GDM1 (cell line): ENCODE measurements around the gene CCZ1B.
A peak's percentile ranks its signal among the peaks of the same experiment; 100 is the strongest.
"Not testable (repeated sequence)": the region's sequence is repeated elsewhere in the genome, so short reads cannot be mapped to it uniquely, and the experiment has no call there.

Source experiments
- DNase-seq: peaks from one replicate; lab custom pipeline; 2025; lab: John Stamatoyannopoulos, UW

Gene CCZ1B

DNA sequence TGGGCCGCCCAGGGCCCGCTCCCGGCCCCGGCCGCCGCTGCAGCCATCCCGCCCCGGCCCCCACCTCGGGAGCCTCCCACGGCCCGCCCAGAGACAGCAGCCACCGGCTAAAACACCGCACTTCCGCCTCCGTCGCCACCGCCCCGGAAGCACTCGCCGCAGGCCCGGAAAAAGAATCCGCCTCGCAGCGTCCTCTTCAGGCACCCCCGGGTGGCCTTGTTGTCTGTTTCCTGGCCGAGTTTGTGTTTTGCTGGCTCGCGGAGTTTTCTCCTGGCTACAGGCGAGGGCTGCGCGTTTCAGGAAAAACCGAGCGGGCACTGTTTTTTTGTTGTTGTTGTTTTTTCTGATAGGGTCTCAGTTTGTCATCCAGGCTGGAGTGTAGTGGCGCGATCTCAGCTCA is at the start of gene CCZ1B:
TSS of gene CCZ1B (minus strand) at position 125 of the 400 bp plus-strand sequence. CDS start at position 47, 78 bp downstream.
- DNase-seq, result peak; percentile 72

DNA sequence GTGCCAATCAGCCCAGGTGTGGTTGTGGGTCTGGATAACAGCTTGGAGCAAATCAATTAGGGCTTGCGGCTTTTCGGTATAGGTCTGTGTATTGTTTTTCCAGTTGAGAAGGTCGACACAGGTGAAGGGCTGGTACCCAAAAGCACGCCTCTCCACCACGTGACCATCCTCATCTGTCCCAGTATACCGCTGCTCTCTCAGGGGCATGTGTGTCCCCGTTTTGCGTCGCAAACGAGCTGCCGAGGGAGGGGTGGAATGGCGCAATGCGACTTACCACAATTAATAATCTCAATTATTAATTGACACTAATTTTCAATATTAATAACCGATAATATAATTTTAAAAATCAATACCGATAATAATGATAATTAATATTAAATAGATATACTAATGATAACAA is 48.9 kb upstream of the CCZ1B start:
- not testable (repeated sequence) for DNase-seq

DNA sequence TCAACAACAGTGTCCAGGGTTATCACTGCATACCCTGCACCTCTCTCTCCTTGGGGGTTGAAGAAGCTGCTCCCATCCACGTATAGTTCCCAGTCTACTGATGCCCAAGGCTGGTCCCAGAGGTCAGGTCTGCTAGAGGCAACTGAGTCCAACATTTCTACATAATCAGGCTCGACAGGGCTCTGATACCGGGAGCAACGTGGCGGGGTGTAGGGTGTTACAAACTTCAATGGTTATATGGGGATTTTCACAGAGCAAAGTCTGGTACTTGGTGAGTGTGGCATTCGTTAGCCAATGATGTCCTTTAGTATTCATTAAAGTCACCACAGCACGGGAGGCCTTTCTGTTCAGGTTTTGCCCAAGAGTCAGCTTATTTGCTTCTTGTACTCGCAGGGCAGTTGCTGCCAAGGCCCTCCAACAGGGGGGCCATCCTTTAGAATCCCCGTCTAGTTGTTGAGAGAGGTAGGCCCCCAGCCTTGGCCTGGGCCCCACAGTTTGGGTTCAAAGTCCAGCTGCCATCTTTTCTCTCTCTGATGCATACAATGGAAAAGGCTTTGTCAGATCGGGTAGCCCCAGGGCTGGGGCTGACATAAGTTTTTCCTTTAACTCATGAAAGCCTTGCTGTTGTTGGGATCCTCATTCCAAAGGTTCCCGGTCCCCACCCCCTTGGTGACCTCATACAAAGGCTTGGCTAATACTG is 46.3 kb upstream of the CCZ1B start:
- DNase-seq, result not testable (repeated sequence)

GRCh38 chr7:6871421-6872144 is 45.5 kb upstream of the CCZ1B start:
- not testable (repeated sequence) for DNase-seq

DNA sequence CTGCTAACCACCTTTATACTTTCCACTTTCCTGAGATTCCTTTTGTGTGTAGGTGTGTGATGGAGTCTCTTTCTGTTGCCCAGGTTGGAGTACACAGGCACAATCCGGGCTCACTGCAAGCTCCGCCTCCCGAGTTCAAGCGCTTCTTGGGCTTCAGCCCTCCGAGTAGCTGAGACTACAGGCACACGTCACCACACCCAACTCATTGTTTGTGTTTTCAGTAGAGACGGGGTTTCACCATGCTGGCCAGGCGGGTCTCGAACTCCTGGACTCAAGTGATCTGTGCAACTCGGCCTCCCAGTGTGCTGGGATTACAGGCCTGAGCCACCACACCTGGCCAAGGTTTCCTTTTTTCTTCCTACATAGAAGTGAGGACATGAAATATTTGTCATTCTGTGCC is 38.7 kb upstream of the CCZ1B start:
- not testable (repeated sequence) for DNase-seq

DNA sequence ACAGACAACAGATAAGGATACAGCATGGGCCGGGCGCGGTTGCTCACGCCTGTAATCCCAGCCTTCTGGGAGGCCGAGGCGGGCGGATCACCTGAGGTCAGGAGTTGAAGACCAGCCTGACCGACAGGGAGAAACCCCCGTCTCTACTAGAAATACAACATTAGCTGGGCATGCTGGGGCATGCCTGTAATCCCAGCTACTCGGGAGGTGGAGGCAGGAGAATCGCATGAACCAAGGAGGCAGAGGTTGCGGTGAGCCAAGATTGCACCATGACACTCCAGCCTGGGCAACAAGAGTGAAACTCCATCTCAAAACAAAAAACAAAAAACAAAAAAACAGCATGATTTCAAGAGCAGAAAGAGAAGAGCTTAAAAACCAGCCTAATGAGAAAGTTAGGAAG is 38.1 kb upstream of the CCZ1B start:
- DNase-seq, result not testable (repeated sequence)

GRCh38 chr7:6862876-6863275 is 36.8 kb upstream of the CCZ1B start:
- not testable (repeated sequence) for DNase-seq

DNA sequence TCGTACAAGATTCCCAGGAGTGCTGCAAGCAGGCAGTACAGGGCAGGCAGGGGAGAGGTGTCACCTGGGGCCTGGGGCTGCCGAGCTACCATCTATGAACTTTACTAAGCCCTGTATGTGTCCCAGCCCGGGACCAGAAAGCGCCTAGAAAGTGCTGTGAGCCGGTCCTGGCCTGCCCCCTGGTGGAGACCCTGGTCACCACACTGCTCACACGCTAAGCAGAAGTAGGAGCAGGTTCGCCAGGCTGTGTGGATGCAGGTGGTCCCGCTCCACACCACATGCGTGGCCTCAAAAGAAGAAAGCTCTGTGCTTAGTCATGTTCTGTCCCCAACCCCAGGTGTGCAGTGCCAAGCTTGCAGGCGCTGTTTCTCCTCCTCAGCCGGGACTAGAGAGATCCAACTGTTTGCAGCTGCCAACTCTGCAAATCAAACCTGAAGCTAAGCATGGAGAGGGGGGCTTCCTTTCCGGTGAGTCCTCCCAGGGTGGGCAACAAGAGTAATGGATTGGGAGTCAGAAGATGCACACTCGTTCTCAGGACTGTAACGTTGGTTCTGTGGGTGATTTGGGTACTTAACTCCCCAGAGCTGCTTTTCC is 31.7 kb upstream of the CCZ1B start:
- peak; percentile 26 for DNase-seq

DNA sequence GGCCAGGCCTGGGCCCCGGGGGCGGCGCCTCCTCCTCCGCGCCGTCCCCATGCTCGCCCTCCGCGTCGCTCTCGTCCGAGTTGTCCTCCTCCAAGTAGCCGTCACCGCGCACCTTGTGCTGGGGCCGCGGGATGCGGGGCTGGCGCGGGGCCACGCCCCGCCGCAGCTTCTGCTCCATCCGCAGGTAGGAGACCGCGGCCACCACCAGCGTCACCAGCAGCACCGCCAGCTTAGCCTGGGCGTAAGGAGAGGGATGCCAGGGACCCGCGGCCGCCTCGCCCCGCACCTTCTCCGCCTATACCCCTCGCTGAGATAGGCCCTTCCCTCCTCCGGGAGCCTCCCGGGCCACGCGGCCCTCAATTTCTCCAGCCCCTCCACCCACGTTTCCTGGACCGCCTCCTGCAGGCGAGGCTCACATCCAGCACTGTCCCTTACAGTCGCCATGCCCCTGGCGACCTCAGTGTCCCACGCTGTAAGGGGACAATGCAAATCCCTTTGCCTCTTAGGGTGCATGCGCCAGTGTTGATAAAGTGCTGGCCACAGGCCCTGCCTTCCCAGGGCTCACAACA is 29.6 kb upstream of the CCZ1B start:
- not testable (repeated sequence) for DNase-seq

DNA sequence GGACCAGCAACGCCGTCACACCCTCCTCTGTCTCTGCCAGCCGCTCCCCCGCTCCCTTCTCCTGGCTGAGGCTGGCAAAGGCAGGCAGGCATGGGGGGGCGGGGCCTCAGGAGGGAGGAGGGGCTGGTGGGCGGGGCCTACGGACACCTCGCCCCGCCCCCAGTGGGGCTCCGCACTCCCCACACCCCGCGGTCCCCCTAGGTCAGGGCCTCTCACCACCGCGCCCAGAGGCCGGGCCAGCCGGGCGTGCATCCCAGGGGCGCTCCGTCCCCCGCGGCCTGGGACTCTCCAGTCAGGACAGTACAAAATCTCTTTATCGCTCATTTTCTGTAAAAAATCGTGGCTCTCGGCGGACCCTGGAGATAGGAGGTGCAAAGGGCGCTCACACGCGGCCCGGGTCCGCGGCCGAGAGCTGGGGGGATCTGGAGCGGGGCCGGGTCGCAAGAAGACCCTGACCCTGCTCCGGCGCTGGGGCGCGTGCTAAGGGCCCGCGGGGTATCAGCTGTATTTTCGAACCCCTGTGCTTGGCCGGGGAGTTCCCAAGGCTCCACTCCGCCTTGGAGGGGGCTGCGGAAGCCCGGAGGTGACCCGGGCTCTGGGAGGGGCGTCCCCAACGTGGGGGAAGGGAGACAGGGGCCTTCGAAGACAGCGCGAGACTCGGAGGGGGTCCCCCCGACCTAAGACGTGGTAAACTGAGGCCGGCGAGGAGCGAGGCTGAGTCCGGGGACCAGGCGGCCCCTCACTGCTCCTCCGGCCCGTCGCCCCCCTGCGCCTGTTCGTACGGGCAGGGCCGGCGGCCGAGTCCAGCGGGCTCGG is 28.9 kb upstream of the CCZ1B start:
- not testable (repeated sequence) for DNase-seq

GRCh38 chr7:6853681-6854080 is 27.6 kb upstream of the CCZ1B start:
- DNase-seq, result not testable (repeated sequence)

DNA sequence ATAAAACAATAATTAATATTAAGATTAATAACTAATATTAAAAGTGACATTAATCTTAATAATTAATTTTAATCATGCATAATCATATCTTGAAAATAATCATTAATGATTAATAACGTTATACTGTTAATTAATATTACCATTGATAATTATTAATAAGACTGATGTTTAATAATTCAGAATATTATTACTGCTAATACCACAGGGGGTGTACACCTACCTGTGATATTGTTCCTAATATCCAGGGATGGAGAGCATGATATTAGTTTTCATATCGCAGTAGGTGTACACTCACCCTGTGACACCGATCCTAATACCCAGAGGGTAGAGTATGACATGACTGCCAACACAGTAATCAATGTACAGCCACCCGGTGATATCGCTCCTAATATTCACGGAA is 23.1 kb upstream of the CCZ1B start:
- not testable (repeated sequence) for DNase-seq

DNA sequence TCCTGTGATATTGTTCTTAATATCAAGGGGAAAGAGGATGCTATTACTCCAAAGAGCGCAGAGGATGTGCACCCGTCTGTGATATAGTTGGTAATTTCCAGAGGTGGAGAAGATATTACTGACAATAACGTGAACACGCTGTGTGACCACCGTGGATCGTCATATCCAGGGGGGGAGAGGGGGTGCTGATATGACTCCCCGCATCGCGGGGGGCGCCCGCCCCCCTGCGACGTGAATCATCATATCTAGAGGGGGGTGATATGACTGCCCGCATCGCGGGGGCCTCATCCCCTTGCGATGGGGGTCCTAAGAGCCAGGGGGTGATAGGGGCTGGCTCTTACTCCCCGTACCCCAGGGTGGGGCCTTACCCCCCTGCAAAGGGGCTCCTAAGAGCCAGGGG is 21.7 kb upstream of the CCZ1B start:
- not testable (repeated sequence) for DNase-seq

DNA sequence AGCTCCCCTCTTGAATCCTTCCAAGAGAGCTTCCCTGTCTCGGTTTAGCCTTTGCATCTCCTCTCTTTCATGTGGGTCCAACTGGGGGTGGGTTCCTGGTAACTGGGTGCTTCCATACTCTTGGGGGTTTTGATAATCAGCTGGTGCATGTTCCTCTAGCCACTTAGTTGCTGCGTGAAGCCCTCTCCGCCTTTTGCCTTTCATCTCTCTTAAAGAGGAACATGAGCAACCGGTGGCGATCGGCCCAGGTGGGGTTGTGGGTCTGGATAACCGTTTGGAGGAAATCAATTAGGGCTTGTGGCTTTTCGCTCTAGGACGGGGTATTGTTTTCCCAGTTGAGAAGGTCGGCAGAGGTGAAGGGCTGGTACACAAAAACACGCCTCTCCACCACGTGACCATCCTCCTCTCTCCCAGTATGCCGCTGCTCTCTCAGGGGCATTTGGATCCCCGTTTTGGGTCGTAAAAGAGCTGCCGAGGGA is 19.9 kb upstream of the CCZ1B start:
- not testable (repeated sequence) for DNase-seq

GRCh38 chr7:6843654-6844053 is 17.6 kb upstream of the CCZ1B start:
- DNase-seq, result not testable (repeated sequence)

GRCh38 chr7:6843092-6843491 is 17.0 kb upstream of the CCZ1B start:
- DNase-seq, result not testable (repeated sequence)

- not testable (repeated sequence) for DNase-seq
Observed at GRCh38 chr7:6842278-6842921, 16.3 kb upstream of the CCZ1B start.

DNA sequence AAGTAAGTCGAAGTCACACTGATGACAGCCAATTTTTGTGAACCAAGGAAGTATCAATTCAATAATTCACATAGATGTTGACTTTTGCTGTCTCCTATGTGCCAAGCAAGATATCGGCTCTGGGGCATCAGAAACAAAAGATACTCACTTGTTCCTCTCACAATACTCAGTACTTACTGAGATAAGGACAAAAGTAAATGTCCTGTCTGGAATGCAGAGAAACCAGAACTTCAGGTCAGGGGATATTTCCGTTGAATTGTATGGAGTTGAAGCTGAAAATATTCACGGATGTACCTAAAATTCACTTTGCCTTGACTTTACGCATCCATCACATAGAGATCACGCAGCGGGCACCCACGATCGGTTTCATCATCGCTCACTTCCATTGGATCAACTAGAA is 11.0 kb upstream of the CCZ1B start:
- DNase-seq, result not testable (repeated sequence)

DNA sequence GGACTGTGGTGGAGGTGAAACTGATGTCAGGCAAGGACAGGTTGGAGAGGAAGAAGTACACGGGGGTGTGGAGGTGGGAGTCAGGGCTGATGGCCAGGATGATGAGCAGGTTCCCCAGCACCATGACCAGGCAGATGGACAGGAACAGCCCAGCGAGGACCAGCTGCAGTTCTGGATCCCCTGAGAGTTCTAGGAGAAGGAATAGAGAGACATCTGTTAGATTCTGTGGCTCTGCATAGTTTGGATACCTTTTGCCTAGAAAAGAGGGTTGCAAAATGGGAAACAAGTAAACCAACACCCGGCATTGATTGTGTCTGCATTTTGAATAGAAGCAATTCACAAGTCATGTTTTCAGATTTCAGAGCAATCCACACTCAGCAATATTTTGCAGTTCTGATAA is 9.4 kb upstream of the CCZ1B start:
- DNase-seq, result not testable (repeated sequence)

DNA sequence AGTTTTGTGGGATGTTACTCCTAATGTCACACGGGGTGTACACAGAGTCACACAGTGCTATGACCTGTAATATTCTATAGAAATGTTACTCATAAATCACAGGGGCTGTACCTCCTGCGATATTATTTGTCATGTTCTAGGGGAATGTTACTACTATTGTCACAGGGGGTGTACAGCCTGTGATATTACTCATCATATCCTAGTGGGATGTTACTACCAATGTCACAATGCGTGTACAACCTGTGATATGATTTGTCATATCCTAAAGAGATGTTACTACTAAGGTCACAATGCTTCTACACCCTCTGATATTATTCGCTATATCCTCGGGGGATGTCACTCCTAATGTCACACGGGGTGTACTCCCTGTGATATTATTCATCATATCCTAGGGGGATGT is 7.6 kb upstream of the CCZ1B start:
- no peak for DNase-seq
